IMR-90 (cell line): ENCODE data around the gene FAAP100. TPM values are rescaled to one million over a fixed set of nuclear protein-coding genes. Genes with fewer than 3 reads are reported as not detected.

ENCODE experiments used
- ATAC-seq: fragments of 200-7000 bp; cut with Tn5 transposase; 2 replicates; pipeline ENCODE4 v1.9.1; 2020; ENCODE audit warnings: low read depth, mild to moderate bottlenecking, moderate library complexity
- BruUV-seq: library from RNA; stranded (reverse); fragments of 400-500 nt; replicated peaks from 2 replicates; lab custom pipeline; 2021; lab: Mats Ljungman, UMichigan
- CTCF ChIA-PET: fragments of 300-600 bp; formaldehyde crosslinking; extraction: SDS; loops from one replicate; lab custom pipeline; 2021; ENCODE audit warnings: antibody characterized with exemption; lab: Yijun Ruan, JAX
- POLR2A ChIA-PET: fragments of 300-600 bp; sonication (Branson Sonifier 250); formaldehyde crosslinking; loops from one replicate; lab custom pipeline; 2022; ENCODE audit warnings: antibody characterized with exemption; ENCODE audit not compliant: unreplicated experiment; lab: Charles Lee
- DNase-seq: peaks from one replicate; pipeline ENCODE4 v3.0.0; 2013
- H2AFZ ChIP-seq: replicated peaks from 2 replicates; pipeline ENCODE3; 2013; ENCODE audit warnings: low read length, mild to moderate bottlenecking; ENCODE audit not compliant: poor library complexity
- H2AK5ac ChIP-seq: 2 replicates; pipeline ENCODE4 v1.6.1; 2013; ENCODE audit warnings: low read depth, low read length, inconsistent platforms
- H2AK9ac ChIP-seq: replicated peaks from 2 replicates; pipeline ENCODE3; 2013; ENCODE audit warnings: mild to moderate bottlenecking, low read depth, low read length, moderate library complexity; ENCODE audit not compliant: poor library complexity
- H2BK120ac ChIP-seq: 2 replicates; pipeline ENCODE4 v1.6.1; 2013; ENCODE audit warnings: low read depth, low read length, inconsistent platforms
- H2BK15ac ChIP-seq: 3 replicates; pipeline ENCODE4 v1.6.1; 2013; ENCODE audit warnings: low read depth, low read length, inconsistent platforms
- H2BK20ac ChIP-seq: 2 replicates; pipeline ENCODE4 v1.6.1; 2013; ENCODE audit warnings: low read depth, mild to moderate bottlenecking, inconsistent platforms, low read length, moderate library complexity
- H2BK5ac ChIP-seq: 2 replicates; pipeline ENCODE4 v1.6.1; 2013; ENCODE audit warnings: mild to moderate bottlenecking, low read depth, low read length, inconsistent platforms; ENCODE audit not compliant: poor library complexity, severe bottlenecking
- H3K14ac ChIP-seq: replicated peaks from 2 replicates; pipeline ENCODE4 v1.6.1; 2013; ENCODE audit warnings: low read depth, low read length, inconsistent platforms
- H3K18ac ChIP-seq: 2 replicates; pipeline ENCODE4 v1.6.1; 2013; ENCODE audit warnings: low read depth, low read length, control low read depth
- H3K23ac ChIP-seq: 2 replicates; pipeline ENCODE4 v1.6.1; 2013; ENCODE audit warnings: low read depth, low read length, inconsistent platforms
- H3K27ac ChIP-seq: 2 replicates; pipeline ENCODE4 v1.5.1; 2013; ENCODE audit warnings: mild to moderate bottlenecking, control low read depth, low read length; ENCODE audit not compliant: insufficient read depth
- H3K27me3 ChIP-seq: 2 replicates; pipeline ENCODE4 v1.6.1; 2013; ENCODE audit warnings: low read length; ENCODE audit not compliant: control insufficient read depth, insufficient read depth
- H3K36me3 ChIP-seq: 2 replicates; pipeline ENCODE4 v1.6.1; 2013; ENCODE audit warnings: low read length, mixed read lengths; ENCODE audit not compliant: control insufficient read depth, insufficient read depth
- H3K4ac ChIP-seq: 2 replicates; pipeline ENCODE4 v1.6.1; 2013; ENCODE audit warnings: low read depth, low read length, inconsistent platforms
- H3K4me1 ChIP-seq: 2 replicates; pipeline ENCODE4 v1.6.1; 2013; ENCODE audit warnings: low read length, mixed read lengths; ENCODE audit not compliant: control insufficient read depth, insufficient read depth
- H3K4me2 ChIP-seq: 2 replicates; pipeline ENCODE4 v1.6.1; 2013; ENCODE audit warnings: low read depth, mild to moderate bottlenecking, control low read depth, low read length, moderate library complexity
- H3K4me3 ChIP-seq: 2 replicates; pipeline ENCODE4 v1.5.1; 2013; ENCODE audit warnings: low read depth, mild to moderate bottlenecking, control low read depth, low read length, moderate library complexity; ENCODE audit not compliant: insufficient read depth
- H3K56ac ChIP-seq: 2 replicates; pipeline ENCODE4 v1.6.1; 2013; ENCODE audit warnings: low read length, inconsistent platforms; ENCODE audit not compliant: insufficient read depth; ENCODE audit errors: extremely low read depth
- H3K79me1 ChIP-seq, 2 experiments: 2 replicates each; pipeline ENCODE4 v1.6.1; 2013; ENCODE audit warnings: low read length in 2 of 2, inconsistent platforms in 1 of 2, low read depth in 1 of 2
- H3K9ac ChIP-seq: 2 replicates; pipeline ENCODE4 v1.6.1; 2013; ENCODE audit warnings: low read depth, low read length, control low read depth
- H3K9me1 ChIP-seq: 2 replicates; pipeline ENCODE4 v1.6.1; 2013; ENCODE audit warnings: low read length, inconsistent platforms; ENCODE audit not compliant: insufficient read depth
- H3K9me3 ChIP-seq: 2 replicates; pipeline ENCODE4 v1.6.1; 2013; ENCODE audit warnings: low read length; ENCODE audit not compliant: control insufficient read depth, insufficient read depth
- H4K20me1 ChIP-seq: 2 replicates; pipeline ENCODE4 v1.6.1; 2013; ENCODE audit warnings: low read length, inconsistent platforms; ENCODE audit not compliant: insufficient read depth
- H4K5ac ChIP-seq: 2 replicates; pipeline ENCODE4 v1.6.1; 2013; ENCODE audit warnings: mild to moderate bottlenecking, low read depth, low read length, control low read depth
- H4K8ac ChIP-seq, 2 experiments: 2 replicates each; pipeline ENCODE4 v1.6.1; 2013; ENCODE audit warnings: low read depth in 2 of 2, low read length in 2 of 2, control low read depth in 1 of 2, inconsistent platforms in 1 of 2
- H4K91ac ChIP-seq: 2 replicates; pipeline ENCODE4 v1.6.1; 2013; ENCODE audit warnings: low read depth, low read length, inconsistent platforms; ENCODE audit not compliant: insufficient read depth
- NFE2L2 ChIP-seq: fragments of 150-350 bp; IDR thresholded peaks from 2 replicates; pipeline ENCODE4 v1.6.1; 2016; ENCODE audit warnings: low read depth, mild to moderate bottlenecking, low read length
- POLR2A ChIP-seq: IDR thresholded peaks from 2 replicates; pipeline ENCODE4 v1.6.1; 2012; ENCODE audit warnings: mild to moderate bottlenecking, low read depth, low read length
- RAD21 ChIP-seq: IDR thresholded peaks from 2 replicates; pipeline ENCODE4 v1.6.1; 2012; ENCODE audit warnings: low read length, improper control_type of control experiment
- WGBS, 2 experiments: methylation state at CpG; one replicate each; pipeline versions ENCODE4 v1.1.5 to v1.1.7; 2013; ENCODE audit warnings: missing lambda C conversion rate in 2 of 2; ENCODE audit not compliant: insufficient read length in 1 of 2; ENCODE audit errors: extremely low coverage in 2 of 2; 5-methylcytosine and 5-hydroxymethylcytosine counted together
- dilution Hi-C: fragments of 300-500 bp; cut with HindIII; formaldehyde crosslinking; loops from one replicate; pipeline ENCODE4 v1.14.3; 2018; ENCODE audit warnings: low sequenced_read_pairs; ENCODE audit not compliant: unreplicated experiment
- in situ Hi-C: fragments of 300-500 bp; cut with MboI; formaldehyde crosslinking; loops from 3 replicates; pipeline ENCODE4 v1.14.3; 2019; ENCODE audit warnings: low sequenced_read_pairs, inconsistent platforms, mixed read lengths
- intact Hi-C: fragments of 100-400 bp; cut with micrococcal nuclease; formaldehyde crosslinking; loops from 2 replicates; pipeline ENCODE4 v1.10.0; 2022
- polyA plus RNA-seq, 3 experiments: library from polyadenylated mRNA; depleted of rRNA; stranded (reverse); fragments of >200 nt; gene quantifications; 2 replicates each; pipeline ENCODE4 v1.2.3, GENCODE V29; 2012; ENCODE audit warnings: low replicate concordance in 1 of 3
- total RNA-seq: library from RNA; depleted of rRNA; stranded (reverse); fragments of >200 nt; gene quantifications from 2 replicates; pipeline ENCODE4 v1.2.3, GENCODE V29; 2012

FAAP100 gene
- total and polyA plus RNA-seq, 2 of the 4 experiments (the other 2 are of a cell fraction) = 7.9 to 24.8 TPM

DNA sequence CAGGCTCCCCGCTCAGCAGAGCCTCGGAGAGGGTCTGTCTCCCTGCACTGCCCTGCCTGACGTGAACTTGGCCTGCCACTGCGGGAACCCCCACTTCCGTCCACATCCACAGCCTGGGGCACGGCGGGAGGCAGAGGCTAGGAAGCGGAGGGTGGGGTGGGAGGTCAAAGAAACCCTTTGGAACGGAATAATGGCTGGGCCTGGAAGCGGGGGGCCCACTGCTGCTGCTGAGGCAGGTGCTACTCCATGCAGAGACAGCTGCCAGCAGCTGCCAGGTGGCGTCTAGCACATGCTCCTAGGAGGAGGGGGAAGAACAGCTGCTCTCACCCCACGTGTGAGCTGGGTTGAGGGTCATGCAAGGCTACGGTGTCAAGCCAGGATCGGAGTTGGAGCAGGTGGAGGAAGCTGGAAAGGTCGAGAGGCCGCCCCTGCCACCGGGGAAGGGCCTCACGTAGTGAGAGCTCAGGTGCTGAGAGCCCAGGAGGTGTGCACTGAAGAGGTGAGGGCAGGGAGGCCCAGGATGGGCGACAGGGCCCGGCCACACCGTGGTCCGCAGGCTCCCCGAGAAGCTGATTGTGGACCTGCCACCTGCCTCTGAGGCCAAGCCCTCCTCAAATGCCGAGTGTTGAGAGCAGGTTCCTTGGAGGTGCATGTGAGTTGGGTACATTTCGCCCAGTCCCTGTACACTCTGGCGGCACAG is 14.1 kb downstream of the FAAP100 start:
- peaks cover 10% of the 10 kb centered on the region; the same call in 1 of the 2 replicates for H3K27me3 ChIP-seq
- no peak overlapping the region for H3K23ac ChIP-seq
- DNase-seq (no peak), ATAC-seq (no peak; the same call in 1 of the 2 replicates)
- WGBS, 2 experiments = 84% methylated on average over 15 of the region's 26 CpGs; no CpG with 5 or more reads in 1 of the 2 experiments
- H3K79me1 ChIP-seq = no peaks in the 10 kb centered on the region; a peak in 1 of 4 replicates
- no peak overlapping the region for H3K56ac ChIP-seq
- no peak overlapping the region for H3K14ac ChIP-seq
- H2AFZ ChIP-seq = no peak overlapping the region
- POLR2A ChIA-PET = no interaction called here
- TF ChIP-seq NFE2L2 = no peak
- TF ChIP-seq RAD21 = no peak
- no peak for TF ChIP-seq POLR2A
- H3K4me3 ChIP-seq = no peak overlapping the region
- no peak overlapping the region for H3K18ac ChIP-seq
- H2BK5ac ChIP-seq = no peak overlapping the region
- H2BK15ac ChIP-seq = no peak overlapping the region
- dilution Hi-C loops = no loop called here
- H3K4me1 ChIP-seq = no peaks in the 10 kb centered on the region
- no TSS peak for BruUV-seq
- no peak overlapping the region for H3K4me2 ChIP-seq
- H2AK9ac ChIP-seq = peak overlapping the region; percentile 42
- H3K9ac ChIP-seq = no peak overlapping the region
- H3K4ac ChIP-seq = no peak overlapping the region
- H2AK5ac ChIP-seq = no peak overlapping the region
- CTCF ChIA-PET = no interaction called here
- no peak overlapping the region for H4K5ac ChIP-seq
- in situ Hi-C loops = no loop called here
- H3K9me3 ChIP-seq = no peaks in the 10 kb centered on the region
- H3K36me3 ChIP-seq = peaks cover 19% of the 10 kb centered on the region; the same call in 1 of the 2 replicates
- no peak overlapping the region for H3K27ac ChIP-seq
- intact Hi-C loops = no loop called here
- H4K91ac ChIP-seq = no peak overlapping the region
- no peaks in the 10 kb centered on the region for H3K9me1 ChIP-seq
- no peak overlapping the region for H4K8ac ChIP-seq
- no peak overlapping the region for H2BK120ac ChIP-seq
- no peak overlapping the region for H2BK20ac ChIP-seq
- H4K20me1 ChIP-seq = peaks cover 7% of the 10 kb centered on the region; the same call in 1 of the 2 replicates
